ENCODE measurements around the gene NEURL2.

Gene NEURL2

GRCh38 chr20:45867136-45867818 is 23.7 kb downstream of the NEURL2 start:
- DNase-seq: no peak

- DNase-seq: no peak
These were observed 24.6 kb downstream of the NEURL2 start for GRCh38 chr20:45866454-45866853.

GRCh38 chr20:45863543-45864470 is 27.2 kb downstream of the NEURL2 start:
- no peak for DNase-seq

GRCh38 chr20:45861221-45862075 is 29.6 kb downstream of the NEURL2 start:
- DNase-seq: no peak

- DNase-seq: no peak
These were observed 30.3 kb downstream of the NEURL2 start for GRCh38 chr20:45860560-45861220.

GRCh38 chr20:45859916-45860315 is 31.1 kb downstream of the NEURL2 start:
- DNase-seq: no peak

GRCh38 chr20:45857882-45858216 is 33.2 kb downstream of the NEURL2 start:
- no peak for DNase-seq

- DNase-seq: peak; percentile 99
These were observed 33.7 kb downstream of the NEURL2 start, which contains the start of the genes ACOT8 and ZSWIM3 for GRCh38 chr20:45857114-45857881. ACOT8 (minus strand) TSS chr20:45857392; CDS start chr20:45857315, 77 bp downstream. ZSWIM3 (plus strand) TSS chr20:45857614; CDS start chr20:45857826, 212 bp downstream.

- no peak for DNase-seq
These were observed 37.5 kb downstream of the NEURL2 start for GRCh38 chr20:45853484-45853883.

- no peak for DNase-seq
These were observed 38.7 kb downstream of the NEURL2 start for GRCh38 chr20:45852326-45852725.

GRCh38 chr20:45851501-45851900 is 39.5 kb downstream of the NEURL2 start:
- no peak for DNase-seq

- no peak for DNase-seq
These were observed 40.1 kb downstream of the NEURL2 start for GRCh38 chr20:45850926-45851325.

GRCh38 chr20:45850238-45850637 is 40.8 kb downstream of the NEURL2 start:
- no peak for DNase-seq

- no peak for DNase-seq
These were observed 41.9 kb downstream of the NEURL2 start for GRCh38 chr20:45848969-45849582.

GRCh38 chr20:45848421-45848820 is 42.6 kb downstream of the NEURL2 start:
- DNase-seq: no peak

- no peak for DNase-seq
These were observed 45.6 kb downstream of the NEURL2 start for GRCh38 chr20:45845452-45845851.

- DNase-seq: no peak
These were observed 47.5 kb downstream of the NEURL2 start for GRCh38 chr20:45843506-45843905.

- DNase-seq: no peak
These were observed 48.7 kb downstream of the NEURL2 start for GRCh38 chr20:45842169-45842812.

- DNase-seq: no peak
These were observed 49.4 kb downstream of the NEURL2 start for GRCh38 chr20:45841407-45842129.

- DNase-seq: no peak
These were observed 50.3 kb downstream of the NEURL2 start for GRCh38 chr20:45840700-45841198.
